WTC11 (cell line): ENCODE measurements around the gene ZNF277. TPM values are rescaled to one million over a fixed set of nuclear protein-coding genes. Genes with fewer than 3 reads are reported as not detected.

Source experiments
- ATAC-seq: fragments of 200-7000 bp; cut with Tn5 transposase; 2 replicates; pipeline ENCODE4 v1.10.0; 2021; ENCODE audit warnings: mild to moderate bottlenecking, moderate library complexity
- CTCF ChIA-PET: fragments of 300-600 bp; sonication (Branson Sonifier 250); formaldehyde crosslinking; loops from one replicate; lab custom pipeline; 2021; ENCODE audit warnings: antibody characterized with exemption; lab: Charles Lee
- POLR2A ChIA-PET: fragments of 350-600 bp; sonication (Branson Sonifier 250); formaldehyde crosslinking; loops from one replicate; lab custom pipeline; 2021; ENCODE audit warnings: antibody characterized with exemption; lab: Charles Lee
- DNase-seq: peaks from one replicate; pipeline ENCODE4 v3.0.0; 2021; ENCODE audit warnings: low spot score
- H3K27ac Mint-ChIP-seq: 2 replicates; pipeline ENCODE4 v1.8.0; 2021; ENCODE audit warnings: mixed read lengths
- H3K27me3 Mint-ChIP-seq: 2 replicates; pipeline ENCODE4 v1.8.0; 2021; ENCODE audit warnings: low read depth, mild to moderate bottlenecking, moderate library complexity, mixed read lengths
- H3K36me3 Mint-ChIP-seq: 2 replicates; pipeline ENCODE4 v1.8.0; 2021; ENCODE audit warnings: mixed read lengths
- H3K4me1 Mint-ChIP-seq: 2 replicates; pipeline ENCODE4 v1.8.0; 2022; ENCODE audit warnings: mixed read lengths
- H3K4me3 Mint-ChIP-seq: 2 replicates; pipeline ENCODE4 v1.8.0; 2021; ENCODE audit warnings: mild to moderate bottlenecking, moderate library complexity, mixed read lengths
- H3K9me3 Mint-ChIP-seq: 2 replicates; pipeline ENCODE4 v1.8.0; 2021; ENCODE audit warnings: mixed read lengths
- AFF4 ChIP-seq: sonication (generic); formaldehyde crosslinking; IDR thresholded peaks from 2 replicates; pipeline ENCODE4 v1.8.1; 2023; ENCODE audit warnings: mild to moderate bottlenecking, missing genetic modification reagents, borderline replicate concordance
- FOXJ3 ChIP-seq: sonication (generic); formaldehyde crosslinking; IDR thresholded peaks from 2 replicates; pipeline ENCODE4 v1.9.0; 2021; ENCODE audit warnings: missing genetic modification reagents, mild to moderate bottlenecking, borderline replicate concordance
- GRHL2 ChIP-seq: fragments of 250-450 bp; sonication (Bioruptor Pico); IDR thresholded peaks from 2 replicates; pipeline ENCODE4 v1.8.0; 2022; ENCODE audit warnings: mild to moderate bottlenecking, moderate library complexity; ENCODE audit not compliant: insufficient replicate concordance, severe bottlenecking
- HMGXB4 ChIP-seq: sonication (generic); formaldehyde crosslinking; IDR thresholded peaks from 2 replicates; pipeline ENCODE4 v1.8.1; 2023; ENCODE audit warnings: mild to moderate bottlenecking, moderate library complexity, missing genetic modification reagents
- JAZF1 ChIP-seq: fragments of 250-450 bp; sonication (Bioruptor Pico); IDR thresholded peaks from 2 replicates; pipeline ENCODE4 v1.9.0; 2021; ENCODE audit warnings: moderate library complexity, mild to moderate bottlenecking, inconsistent platforms
- MLX ChIP-seq: sonication (generic); formaldehyde crosslinking; IDR thresholded peaks from 2 replicates; pipeline ENCODE4 v1.8.1; 2023; ENCODE audit warnings: mild to moderate bottlenecking, missing genetic modification reagents, moderate library complexity
- MXD4 ChIP-seq: fragments of 250-450 bp; sonication (Bioruptor Pico); IDR thresholded peaks from 2 replicates; pipeline ENCODE4 v1.8.0; 2021; ENCODE audit warnings: mild to moderate bottlenecking, moderate library complexity, borderline replicate concordance
- NR2C2 ChIP-seq: sonication (generic); formaldehyde crosslinking; IDR thresholded peaks from 2 replicates; pipeline ENCODE4 v1.8.0; 2022; ENCODE audit warnings: mild to moderate bottlenecking, missing genetic modification reagents
- OVOL2 ChIP-seq: fragments of 250-450 bp; sonication (Bioruptor Pico); IDR thresholded peaks from 2 replicates; pipeline ENCODE4 v1.9.0; 2021; ENCODE audit warnings: mild to moderate bottlenecking, borderline replicate concordance
- PREB ChIP-seq: sonication (generic); formaldehyde crosslinking; IDR thresholded peaks from 2 replicates; pipeline ENCODE4 v1.8.1; 2022; ENCODE audit warnings: mild to moderate bottlenecking, missing genetic modification reagents, moderate library complexity, borderline replicate concordance
- ZNF138 ChIP-seq: sonication (generic); formaldehyde crosslinking; conservative IDR thresholded peaks from 2 replicates; pipeline ENCODE4 v1.8.1; 2022; ENCODE audit warnings: mild to moderate bottlenecking, moderate library complexity, missing genetic modification reagents
- ZNF263 ChIP-seq: sonication (generic); formaldehyde crosslinking; IDR thresholded peaks from 2 replicates; pipeline ENCODE4 v1.8.1; 2022; ENCODE audit warnings: low read depth, mild to moderate bottlenecking, moderate library complexity, missing genetic modification reagents
- ZNF317 ChIP-seq: sonication (generic); formaldehyde crosslinking; IDR thresholded peaks from 2 replicates; pipeline ENCODE4 v1.8.1; 2023; ENCODE audit warnings: low read depth, mild to moderate bottlenecking, moderate library complexity, missing genetic modification reagents, borderline replicate concordance
- ZNF396 ChIP-seq: fragments of 250-450 bp; sonication (Bioruptor Pico); IDR thresholded peaks from 2 replicates; pipeline ENCODE4 v1.8.0; 2021; ENCODE audit warnings: mild to moderate bottlenecking, moderate library complexity, borderline replicate concordance
- ZNF423 ChIP-seq: fragments of 250-450 bp; sonication (Bioruptor Pico); IDR thresholded peaks from 2 replicates; pipeline ENCODE4 v2.1.2; 2022; ENCODE audit warnings: mild to moderate bottlenecking, moderate library complexity
- total RNA-seq: library from RNA; stranded (reverse); gene quantifications from 3 replicates; pipeline ENCODE4 v1.2.3, GENCODE V29; 2021

Gene ZNF277
- total RNA-seq, 1 experiment from 2014 or later = 22.5 TPM

GRCh38 chr7:112215787-112216186 is 9.3 kb downstream of the ZNF277 start:
- ChIA-PET CTCF (interaction anchor here (0.8 to 1.3 kb wide), 2 partner anchors 137 to 452 kb away, joined by 3 to 4 read pairs; no protein-coding TSS in a partner anchor), POLR2A (no interaction called here)
- TF ChIP-seq ZNF138 (CRISPR knock-in tag) (no peak), JAZF1 (CRISPR knock-in tag) (no peak)
- no peak for DNase-seq
- ATAC-seq = no peak
- Mint-ChIP-seq H3K27me3 (no peaks in the 10 kb centered on the region), H3K9me3 (no peaks in the 10 kb centered on the region), H3K4me1 (peaks cover 57% of the 10 kb centered on the region), H3K36me3 (no peaks in the 10 kb centered on the region), H3K27ac (no peak overlapping the region), H3K4me3 (no peak overlapping the region)

DNA sequence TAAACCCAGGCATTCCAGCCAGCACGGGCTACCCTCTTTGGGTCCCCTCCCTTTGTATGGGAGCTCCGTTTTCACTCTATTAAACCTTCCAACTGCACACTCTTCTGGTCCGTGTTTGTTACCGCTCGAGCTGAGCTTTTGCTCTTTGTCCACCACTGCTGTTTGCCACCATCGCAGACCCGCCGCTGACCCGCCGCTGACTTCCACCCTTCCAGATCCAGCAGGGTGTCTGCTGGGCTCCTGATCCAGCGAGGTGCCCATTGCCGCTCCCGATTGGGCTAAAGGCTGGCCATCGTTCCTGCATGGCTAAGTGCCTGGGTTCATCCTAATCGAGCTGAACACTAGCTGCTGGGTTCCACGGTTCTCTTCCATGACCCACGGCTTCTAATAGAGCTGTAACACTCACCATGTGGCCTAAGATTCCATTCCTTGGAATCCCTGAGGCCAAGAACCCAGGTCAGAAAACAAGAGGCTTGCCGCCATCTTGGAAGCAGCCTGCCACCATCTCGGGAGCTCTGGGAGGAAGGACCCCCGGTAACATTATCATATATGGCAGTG is 14.5 kb downstream of the ZNF277 start:
- TF ChIP-seq HMGXB4 (CRISPR knock-in tag) (no peak), ZNF423 (no peak), ZNF263 (CRISPR knock-in tag) (no peak), ZNF396 (CRISPR knock-in tag) (no peak)
- peaks cover 25% of the 10 kb centered on the region for H3K4me1 Mint-ChIP-seq
- ChIA-PET CTCF (no interaction called here), POLR2A (interaction anchor here (1.2 kb wide), 1 partner anchor 16 kb away, joined by 5 read pairs; no protein-coding TSS in a partner anchor)
- no peak overlapping the region for H3K27ac Mint-ChIP-seq
- no peaks in the 10 kb centered on the region for H3K27me3 Mint-ChIP-seq
- peaks cover 2% of the 10 kb centered on the region; the same call in 1 of the 2 replicates for H3K36me3 Mint-ChIP-seq
- ATAC-seq (no peak), DNase-seq (no peak)
- no peak overlapping the region for H3K4me3 Mint-ChIP-seq
- H3K9me3 Mint-ChIP-seq = no peaks in the 10 kb centered on the region

- POLR2A ChIA-PET = no interaction called here
- Mint-ChIP-seq H3K9me3 (peaks cover 3% of the 10 kb centered on the region), H3K27ac (no peak overlapping the region), H3K4me3 (no peak overlapping the region), H3K27me3 (no peaks in the 10 kb centered on the region), H3K36me3 (peaks cover 2% of the 10 kb centered on the region; the same call in 1 of the 2 replicates), H3K4me1 (peaks cover 27% of the 10 kb centered on the region)
- ATAC-seq = no peak
- DNase-seq = no peak
- CTCF ChIA-PET = no interaction called here
- TF ChIP-seq MXD4 (CRISPR knock-in tag) (no peak), GRHL2 (CRISPR knock-in tag) (no peak), OVOL2 (CRISPR knock-in tag) (no peak), NR2C2 (CRISPR knock-in tag) (no peak), FOXJ3 (CRISPR knock-in tag) (no peak), ZNF396 (CRISPR knock-in tag) (no peak), ZNF317 (CRISPR knock-in tag) (no peak), PREB (no peak), AFF4 (CRISPR knock-in tag) (no peak), MLX (CRISPR knock-in tag) (no peak)
Measured at GRCh38 chr7:112223310-112223709, 16.8 kb downstream of the ZNF277 start.
